Measurements from ENCODE around the gene MBD3.
A peak's percentile ranks its signal among the peaks of the same experiment; 100 is the strongest.
"Not testable (repeated sequence)": the region's sequence is repeated elsewhere in the genome, so short reads cannot be mapped to it uniquely, and the experiment has no call there.

The MBD3 gene
- long read RNA-seq, donor 1, full-length matches to known transcripts, result 15 of 53 reads
- long read RNA-seq, donor 1, partial matches to known transcripts, result 38 of 53 reads
- long read RNA-seq, donor 1, other reads (novel, unspliced or antisense), result 0 of 53 reads
- long read RNA-seq, donor 2, full-length matches to known transcripts, result 14 of 14 reads
- long read RNA-seq, donor 2, partial matches to known transcripts, result 0 of 14 reads
- long read RNA-seq, donor 2, other reads (novel, unspliced or antisense), result 0 of 14 reads
- long read RNA-seq, donor 3, full-length matches to known transcripts, result 8 of 8 reads
- long read RNA-seq, donor 3, partial matches to known transcripts, result 0 of 8 reads
- long read RNA-seq, donor 3, other reads (novel, unspliced or antisense), result 0 of 8 reads
- long read RNA-seq, donor 4, full-length matches to known transcripts, result 16 of 16 reads
- long read RNA-seq, donor 4, partial matches to known transcripts, result 0 of 16 reads
- long read RNA-seq, donor 4, other reads (novel, unspliced or antisense), result 0 of 16 reads
- long read RNA-seq, donor 5, full-length matches to known transcripts, result 21 of 21 reads
- long read RNA-seq, donor 5, partial matches to known transcripts, result 0 of 21 reads
- long read RNA-seq, donor 5, other reads (novel, unspliced or antisense), result 0 of 21 reads
- long read RNA-seq, donor 6, full-length matches to known transcripts, result 14 of 14 reads
- long read RNA-seq, donor 6, partial matches to known transcripts, result 0 of 14 reads
- long read RNA-seq, donor 6, other reads (novel, unspliced or antisense), result 0 of 14 reads
- long read RNA-seq, donor 7, result 0 reads
- long read RNA-seq, donor 8, full-length matches to known transcripts, result 12 of 12 reads
- long read RNA-seq, donor 8, partial matches to known transcripts, result 0 of 12 reads
- long read RNA-seq, donor 8, other reads (novel, unspliced or antisense), result 0 of 12 reads

GRCh38 chr19:1592755-1593500 lies at the start of gene MBD3:
MBD3 (minus strand) TSS chr19:1592865; CDS start chr19:1592631, 234 bp downstream.
- DNase-seq, result peak; percentile 86

DNA sequence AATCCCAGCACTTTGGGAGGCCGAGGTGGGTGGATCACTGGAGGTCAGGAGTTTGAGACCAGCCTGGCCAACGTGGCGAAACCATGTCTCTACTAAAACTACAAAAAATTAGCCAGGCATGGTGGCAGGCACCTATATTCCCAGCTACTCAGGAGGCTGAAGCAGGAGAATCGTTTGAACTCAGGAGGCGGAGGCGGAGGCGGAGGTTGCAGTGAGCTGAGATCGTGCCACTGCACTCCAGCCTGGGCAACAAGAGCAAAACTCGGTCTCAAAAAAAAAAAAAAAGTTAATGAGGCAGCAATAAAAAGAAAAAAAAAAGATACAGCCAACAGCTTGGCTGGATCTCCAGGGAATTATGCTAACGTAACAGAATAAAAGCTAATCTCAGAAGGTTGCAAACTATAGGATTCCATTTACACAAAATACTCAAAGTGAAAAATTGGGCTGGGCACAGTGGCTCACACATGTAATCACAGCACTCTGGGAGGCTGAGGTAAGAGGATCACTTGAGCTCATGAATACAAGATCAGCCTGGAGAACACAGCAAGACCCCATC lies 48.3 kb upstream of the MBD3 start:
- DNase-seq, result not testable (repeated sequence)

GRCh38 chr19:1636325-1637236 lies 43.9 kb upstream of the MBD3 start:
- no peak for DNase-seq

DNA sequence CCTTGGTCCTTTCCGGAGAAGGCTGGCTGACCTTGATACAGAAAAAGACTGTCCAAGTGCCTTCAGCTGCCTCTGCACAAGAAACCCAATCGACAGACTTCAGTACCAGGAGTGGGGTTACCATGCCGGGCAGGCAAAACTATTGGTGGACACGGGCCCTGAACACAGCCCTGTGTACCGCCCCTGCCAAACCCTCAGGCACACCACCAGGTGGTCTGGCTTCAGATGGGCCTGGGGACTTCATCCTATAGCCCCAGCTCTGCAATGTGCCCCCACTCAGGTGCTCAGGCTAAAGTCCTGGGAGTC lies 42.2 kb upstream of the MBD3 start:
- DNase-seq, result no peak

DNA sequence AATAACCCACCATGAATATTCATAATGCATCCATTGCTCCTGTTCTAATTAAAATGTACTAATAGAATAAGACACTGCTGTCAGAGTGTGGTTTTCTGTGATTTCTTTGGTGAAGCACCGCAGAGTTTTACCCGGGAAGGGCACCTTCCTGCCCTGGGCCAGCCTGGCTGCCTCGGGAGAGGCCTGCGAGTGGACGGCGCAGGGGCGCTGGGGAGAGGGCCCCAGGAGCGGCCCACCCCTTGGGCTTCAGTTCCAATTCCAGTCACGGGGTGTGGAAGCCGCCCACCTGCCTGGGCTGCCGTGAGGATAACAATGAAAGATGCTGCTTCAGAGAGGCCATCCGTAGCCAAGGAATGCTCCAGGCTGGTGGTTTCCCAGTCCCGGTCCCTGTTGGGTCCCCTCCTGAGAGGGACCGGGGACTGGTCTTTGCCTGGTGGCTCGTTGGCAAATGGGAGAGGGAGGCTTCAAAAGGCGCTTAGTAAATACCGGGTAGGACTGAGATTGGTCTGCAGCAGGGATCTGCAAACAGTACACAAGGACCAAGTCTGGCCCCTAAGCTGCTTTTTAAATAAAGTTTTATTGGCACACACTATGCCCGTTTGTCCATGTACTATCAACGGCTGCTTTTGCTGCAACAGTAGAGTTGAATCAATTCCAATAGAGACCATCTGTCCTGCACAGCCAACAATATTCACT lies 41.7 kb upstream of the MBD3 start:
- DNase-seq, result no peak

DNA sequence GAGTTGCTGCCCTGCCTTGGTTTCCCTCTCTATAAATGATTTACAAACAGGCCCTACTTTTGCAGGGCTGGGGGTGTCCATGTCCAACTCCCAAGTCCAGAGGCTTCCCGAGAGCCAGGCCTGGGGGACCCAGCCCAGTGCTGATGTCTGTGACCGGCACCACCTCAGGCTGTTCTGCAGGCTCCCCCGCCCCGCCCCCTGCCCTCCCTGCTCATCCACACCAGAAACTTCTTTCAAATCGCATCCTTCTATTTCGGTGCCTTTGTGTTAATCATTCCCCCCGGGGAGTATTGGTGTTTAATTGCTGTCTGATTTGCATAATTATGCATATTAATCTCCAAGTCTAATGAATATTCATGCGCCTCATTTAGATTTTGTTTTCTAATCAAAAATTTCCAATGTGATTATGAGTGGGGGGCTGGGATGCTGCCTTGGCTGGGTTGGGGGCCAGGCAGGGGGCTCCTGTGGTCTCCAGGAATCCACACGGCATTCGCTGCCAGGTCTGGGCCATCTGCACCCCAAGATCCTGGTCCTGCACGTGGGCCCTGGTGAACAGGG lies 40.7 kb upstream of the MBD3 start:
- no peak for DNase-seq

DNA sequence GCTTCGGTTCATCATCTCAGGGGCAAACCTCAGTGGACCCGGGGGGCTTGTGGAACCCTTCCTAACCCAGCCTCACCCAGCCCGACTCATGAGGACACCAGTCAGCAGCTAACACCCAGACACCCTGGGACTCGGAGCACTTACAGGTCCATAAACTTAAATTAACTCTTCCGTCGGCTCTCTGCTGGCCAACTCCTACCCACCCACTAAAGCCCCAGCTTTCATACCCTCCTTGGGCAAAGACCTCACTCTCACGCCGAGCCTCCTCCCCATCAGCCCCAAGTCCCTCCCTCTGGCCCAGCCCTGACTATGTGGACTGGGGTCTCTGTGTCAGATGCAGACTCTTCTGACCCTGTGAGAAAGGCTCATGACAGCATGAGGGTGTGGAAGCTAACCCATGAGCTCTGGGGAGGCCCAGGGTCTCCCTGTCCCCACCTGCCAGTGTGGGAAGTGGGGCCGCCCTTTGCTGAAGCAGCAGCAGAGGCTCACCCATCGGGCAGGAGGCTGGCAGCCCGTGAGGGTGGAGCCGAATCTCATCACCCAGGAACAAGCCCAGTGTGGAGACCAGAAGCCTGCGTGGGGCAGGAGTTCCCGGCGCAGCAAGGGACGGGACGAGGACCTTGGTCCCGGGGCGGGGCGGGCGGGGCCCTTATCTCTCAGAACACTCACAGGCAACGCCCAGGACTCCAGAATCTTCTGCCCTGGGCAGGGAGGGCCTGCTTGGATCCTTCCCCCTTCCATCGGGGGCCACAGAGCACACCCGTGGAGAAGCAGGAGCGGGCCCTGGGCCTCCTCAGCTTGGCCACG lies 40.0 kb upstream of the MBD3 start:
- no peak for DNase-seq

DNA sequence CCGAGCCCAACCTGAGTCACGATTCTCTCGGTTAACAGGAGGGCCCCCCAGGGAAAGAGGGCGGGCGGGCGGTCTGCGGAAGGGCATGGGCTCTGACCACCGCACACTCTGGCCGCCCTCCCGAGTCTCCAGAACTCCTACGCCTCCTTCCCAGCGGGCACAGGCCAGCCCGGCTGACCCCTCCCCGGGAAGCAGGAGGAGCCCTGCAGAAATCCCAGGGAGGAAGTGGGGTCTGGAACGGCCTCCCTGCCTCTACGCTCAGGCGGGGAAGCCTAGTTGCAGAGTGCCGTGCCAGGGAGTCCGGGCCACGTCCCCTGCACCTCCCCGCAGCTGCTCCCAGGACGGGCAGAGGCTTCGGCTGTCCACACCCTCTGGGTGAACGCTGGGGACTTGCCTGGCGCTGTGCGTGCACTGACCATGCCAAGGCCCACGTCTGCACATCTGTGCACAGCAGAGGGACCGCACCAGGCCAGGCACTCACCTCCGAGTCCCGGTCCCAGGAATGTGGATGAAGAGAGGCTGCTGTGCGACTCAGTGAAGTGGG lies 39.0 kb upstream of the MBD3 start:
- no peak for DNase-seq

DNA sequence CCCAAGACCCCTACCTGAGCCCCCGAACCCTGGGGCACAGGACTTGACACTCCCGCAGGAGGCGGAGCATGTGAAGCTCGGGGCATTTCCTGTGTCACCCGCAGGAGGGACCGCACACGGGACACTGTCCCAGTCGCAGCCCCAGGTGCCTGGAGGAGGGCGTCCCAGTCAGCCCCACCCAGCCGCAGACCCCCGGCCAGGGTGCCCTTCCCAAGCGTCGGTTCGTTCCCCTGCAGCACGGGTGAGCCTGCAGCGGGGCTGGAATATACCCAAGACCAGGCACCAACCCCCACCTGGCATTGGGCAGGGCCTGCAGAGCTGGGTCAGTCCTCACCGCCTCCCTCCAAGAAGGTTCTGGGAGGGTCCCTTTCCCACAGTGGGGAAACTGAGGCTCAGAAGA lies 38.1 kb upstream of the MBD3 start:
- DNase-seq, result no peak

- DNase-seq, result no peak
Measured at GRCh38 chr19:1630012-1630411, 37.3 kb upstream of the MBD3 start.

DNA sequence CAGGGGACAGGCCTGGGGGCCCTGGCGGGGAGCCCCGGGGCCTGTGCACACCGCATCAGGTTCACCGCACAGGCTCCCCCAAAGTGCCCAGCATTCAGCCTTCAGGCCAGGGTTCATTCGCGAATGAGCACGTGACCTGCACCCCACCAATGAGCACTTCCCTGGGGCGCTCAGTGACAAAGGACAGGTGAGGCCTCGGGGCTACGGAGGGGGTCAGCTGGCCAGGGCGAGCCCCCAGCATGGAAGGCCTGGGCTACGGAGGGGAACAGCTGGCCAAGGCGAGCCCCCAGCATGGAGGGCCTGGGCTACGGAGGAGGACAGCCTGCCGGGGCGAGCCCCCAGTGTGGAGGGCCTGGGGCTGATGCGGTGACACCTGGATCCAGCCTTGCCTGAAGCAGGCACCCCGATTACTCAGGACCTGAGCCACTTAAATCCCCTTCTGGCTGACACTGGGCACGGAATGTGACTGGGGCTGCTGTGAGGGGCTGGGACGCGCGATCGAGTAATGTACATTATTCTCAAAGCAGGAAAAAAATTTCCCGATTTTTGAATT lies 36.7 kb upstream of the MBD3 start:
- DNase-seq, result no peak

- no peak for DNase-seq
Measured at GRCh38 chr19:1627194-1627593, 34.5 kb upstream of the MBD3 start.

GRCh38 chr19:1626417-1627010 lies 33.8 kb upstream of the MBD3 start:
- no peak for DNase-seq

GRCh38 chr19:1624458-1624857 lies 31.8 kb upstream of the MBD3 start:
- DNase-seq, result no peak

DNA sequence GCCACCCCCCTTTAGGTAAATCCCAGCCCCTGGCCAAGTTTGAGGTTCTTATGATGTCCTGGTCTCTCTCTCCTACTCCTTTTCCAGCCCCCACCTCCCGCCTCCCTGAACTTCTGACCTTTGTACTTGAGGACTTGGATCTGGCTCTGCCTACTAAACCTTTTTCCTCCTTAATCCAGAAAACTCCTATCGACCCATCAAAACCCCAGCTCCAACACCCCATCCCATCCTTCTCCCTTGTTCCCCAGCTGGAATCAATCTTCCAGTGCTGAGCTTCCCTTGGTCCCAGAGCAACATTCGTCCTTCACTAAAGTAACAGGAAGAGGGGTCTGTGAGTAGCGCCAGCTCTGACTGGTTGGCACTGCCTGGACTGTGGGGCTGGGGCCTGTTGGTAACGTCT lies 29.9 kb upstream of the MBD3 start:
- DNase-seq, result no peak

DNA sequence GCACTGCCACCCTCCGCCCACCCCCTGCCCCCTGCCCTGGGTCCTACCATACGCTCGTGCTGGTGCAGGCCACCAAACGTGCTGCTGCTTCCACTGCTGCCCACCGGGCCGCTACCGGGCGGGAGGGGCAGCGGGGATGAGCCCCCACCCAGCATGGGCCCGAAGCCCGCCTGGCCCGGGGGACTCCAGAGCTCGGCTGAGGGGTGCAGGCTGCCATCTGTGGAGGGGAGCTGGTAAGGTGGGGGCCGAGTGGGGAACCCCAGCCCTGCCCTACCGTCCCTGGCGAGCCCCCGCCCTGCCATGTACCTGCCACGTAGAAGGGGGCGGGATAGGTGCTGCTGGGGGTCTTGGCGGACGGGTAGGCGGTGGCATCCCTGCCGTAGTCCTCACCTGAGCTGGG lies 29.3 kb upstream of the MBD3 start:
- DNase-seq, result no peak

DNA sequence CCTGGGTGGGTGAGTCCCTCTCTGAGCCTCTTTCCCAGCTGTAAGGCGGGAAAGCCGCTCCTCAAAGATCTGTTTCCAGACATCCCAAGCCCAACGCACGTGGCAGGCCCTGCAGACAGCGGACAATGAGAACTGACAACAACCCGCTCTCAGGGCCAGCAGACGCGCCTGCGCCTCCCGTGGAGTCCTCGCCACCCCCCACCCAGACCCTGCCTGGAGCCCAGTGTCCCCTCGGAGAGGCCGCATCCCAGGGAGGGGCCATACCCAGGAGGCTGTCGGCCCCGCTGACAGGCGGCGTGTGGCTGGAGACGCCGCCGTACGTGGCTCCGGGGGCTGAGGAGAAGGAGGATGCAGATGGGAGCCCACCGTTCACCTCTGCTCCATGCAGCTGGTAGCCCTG lies 28.9 kb upstream of the MBD3 start:
- DNase-seq, result no peak

DNA sequence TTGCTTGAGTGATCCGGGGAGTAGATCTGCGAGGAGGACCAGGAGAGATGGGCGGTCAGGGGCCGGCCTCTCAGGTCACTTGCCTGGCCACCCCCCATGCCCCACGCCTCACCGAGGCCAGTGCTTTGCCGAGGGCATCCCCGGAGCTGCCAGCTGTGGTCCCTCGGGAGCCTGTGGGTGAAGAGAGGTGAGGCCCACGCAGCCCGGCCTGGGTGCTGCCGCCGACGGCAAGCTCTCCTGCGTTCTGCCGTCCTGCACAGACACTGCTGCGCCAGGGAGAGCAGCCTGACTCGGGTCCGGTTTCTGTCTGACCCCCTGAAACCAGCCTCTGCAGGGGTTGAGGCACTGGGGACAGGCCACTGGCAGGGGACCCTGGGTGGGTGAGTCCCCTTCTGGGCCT lies 28.4 kb upstream of the MBD3 start:
- DNase-seq, result no peak

DNA sequence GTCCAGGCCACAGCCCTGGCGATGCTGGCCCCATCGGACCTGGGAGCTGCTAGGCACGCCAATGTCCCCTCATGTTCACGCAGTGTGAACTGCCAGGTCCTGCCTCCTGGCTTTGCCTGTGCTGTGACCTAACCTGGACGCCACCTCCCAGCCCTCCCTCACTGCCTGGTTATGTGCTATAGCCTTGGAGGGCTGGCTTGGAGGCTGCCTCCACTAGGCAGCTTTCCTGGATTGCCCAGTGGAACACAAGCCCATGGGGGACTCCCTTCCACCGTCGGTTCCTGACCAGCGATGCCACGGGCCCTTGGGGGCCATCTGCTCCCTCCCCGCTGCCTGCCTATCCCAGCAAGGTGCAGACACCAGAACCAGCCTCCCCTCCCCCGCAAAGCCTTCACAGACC lies 27.8 kb upstream of the MBD3 start:
- DNase-seq, result no peak

All from right kidney (tissue), 9 donors.